BLaER1 (cell line): ENCODE data around the gene MTMR10.
A peak's percentile ranks its signal among the peaks of the same experiment; 100 is the strongest.

Experiments
- H3K27ac ChIP-seq: shearing (Covaris generic); formaldehyde crosslinking; 2 replicates; pipeline ENCODE4 v1.8.1; 2022
- H3K27me3 ChIP-seq: shearing (Covaris generic); formaldehyde crosslinking; 2 replicates; pipeline ENCODE4 v1.8.1; 2022
- H3K36me3 ChIP-seq: shearing (Covaris generic); formaldehyde crosslinking; 2 replicates; pipeline ENCODE4 v1.8.1; 2022
- H3K4me1 ChIP-seq: shearing (Covaris generic); formaldehyde crosslinking; 2 replicates; pipeline ENCODE4 v1.8.1; 2022
- H3K4me2 ChIP-seq: shearing (Covaris generic); formaldehyde crosslinking; 2 replicates; pipeline ENCODE4 v1.8.1; 2022
- H3K4me3 ChIP-seq: shearing (Covaris generic); formaldehyde crosslinking; 2 replicates; pipeline ENCODE4 v1.8.1; 2022
- H3K9ac ChIP-seq: shearing (Covaris generic); formaldehyde crosslinking; 2 replicates; pipeline ENCODE4 v1.8.1; 2022
- H3K9me3 ChIP-seq: shearing (Covaris generic); formaldehyde crosslinking; 2 replicates; pipeline ENCODE4 v1.8.1; 2022
- H4K20me1 ChIP-seq: shearing (Covaris generic); formaldehyde crosslinking; 2 replicates; pipeline ENCODE4 v1.8.1; 2022
- Cebpa-rat ChIP-seq: shearing (Covaris generic); IDR thresholded peaks from 2 replicates; pipeline ENCODE4 v1.8.1; 2022

The MTMR10 gene

DNA sequence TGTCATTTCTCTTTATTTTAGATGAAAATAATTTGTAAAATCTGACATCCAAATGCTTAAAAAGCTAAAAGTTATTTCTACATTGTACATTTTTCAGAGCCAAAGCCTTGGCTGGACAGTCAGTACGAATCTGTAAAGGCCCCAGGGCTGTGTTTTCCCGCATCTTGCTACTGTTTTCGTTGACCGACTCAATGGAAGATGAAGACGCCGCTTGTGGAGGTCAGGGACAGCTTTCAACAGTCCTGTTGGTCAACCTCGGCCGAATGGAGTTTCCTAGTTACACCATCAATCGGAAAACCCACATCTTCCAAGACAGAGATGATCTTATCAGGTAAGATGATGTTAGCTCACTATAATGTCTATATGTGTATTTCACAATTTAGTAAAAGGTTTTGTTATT, 77.7 kb downstream of the MTMR10 start:
- H3K36me3 ChIP-seq: peaks cover 78% of the 10 kb centered on the region
- H3K4me3 ChIP-seq: no peak overlapping the region
- no peak overlapping the region for H3K27ac ChIP-seq
- no peak overlapping the region for H3K4me2 ChIP-seq
- H3K27me3 ChIP-seq: no peaks in the 10 kb centered on the region
- no peak overlapping the region for H3K9ac ChIP-seq
- H3K4me1 ChIP-seq: no peaks in the 10 kb centered on the region
- no peaks in the 10 kb centered on the region for H4K20me1 ChIP-seq
- H3K9me3 ChIP-seq: no peaks in the 10 kb centered on the region
- TF ChIP-seq Cebpa-rat: no peak

GRCh38 chr15:30906366-30906765, 85.1 kb downstream of the MTMR10 start:
- H3K36me3 ChIP-seq: peaks cover 21% of the 10 kb centered on the region
- H3K27ac ChIP-seq: no peak overlapping the region
- H3K9ac ChIP-seq: no peak overlapping the region
- H3K27me3 ChIP-seq: no peaks in the 10 kb centered on the region
- no peak for TF ChIP-seq Cebpa-rat
- H3K4me2 ChIP-seq: peak overlapping the region; percentile 32
- H3K4me3 ChIP-seq: no peak overlapping the region
- no peaks in the 10 kb centered on the region for H3K9me3 ChIP-seq
- H4K20me1 ChIP-seq: no peaks in the 10 kb centered on the region
- peaks cover 38% of the 10 kb centered on the region for H3K4me1 ChIP-seq

GRCh38 chr15:30905821-30906220, 85.6 kb downstream of the MTMR10 start:
- H3K27me3 ChIP-seq: no peaks in the 10 kb centered on the region
- H4K20me1 ChIP-seq: no peaks in the 10 kb centered on the region

DNA sequence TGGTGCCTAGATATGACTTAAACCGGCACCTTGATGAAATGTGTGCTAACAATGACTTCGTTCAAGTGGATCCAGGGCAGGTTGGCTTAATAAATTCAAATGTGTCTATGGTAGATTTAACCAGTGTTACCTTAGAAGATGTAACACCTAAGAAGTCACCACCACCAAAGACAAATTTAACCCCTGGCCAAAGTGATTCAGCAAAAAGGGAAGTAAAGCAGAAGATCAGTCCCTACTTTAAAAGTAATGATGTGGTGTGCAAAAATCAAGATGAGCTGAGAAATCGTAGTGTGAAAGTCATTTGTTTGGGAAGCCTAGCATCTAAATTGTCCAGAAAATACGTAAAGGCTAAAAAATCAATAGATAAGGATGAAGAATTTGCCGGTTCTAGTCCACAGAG, 86.6 kb downstream of the MTMR10 start:
- H3K4me3 ChIP-seq: peak overlapping the region; percentile 74; the same call in 1 of the 2 replicates
- H3K4me1 ChIP-seq: peaks cover 38% of the 10 kb centered on the region
- H3K9ac ChIP-seq: no peak overlapping the region
- H3K36me3 ChIP-seq: peaks cover 18% of the 10 kb centered on the region
- no peaks in the 10 kb centered on the region for H3K9me3 ChIP-seq
- H3K4me2 ChIP-seq: peak overlapping the region; percentile 89
- TF ChIP-seq Cebpa-rat: no peak
- no peak overlapping the region for H3K27ac ChIP-seq
- H3K27me3 ChIP-seq: no peaks in the 10 kb centered on the region
- H4K20me1 ChIP-seq: no peaks in the 10 kb centered on the region

More at GRCh38 chr15:30905821-30906220, 85.6 kb downstream of the MTMR10 start:
- Histone ChIP-seq H3K9ac (no peak overlapping the region), H3K27ac (no peak overlapping the region), H3K4me3 (no peak overlapping the region), H3K4me1 (peaks cover 38% of the 10 kb centered on the region), H3K4me2 (peak overlapping the region; percentile 32), H3K36me3 (peaks cover 21% of the 10 kb centered on the region), H3K9me3 (no peaks in the 10 kb centered on the region)
- no peak for TF ChIP-seq Cebpa-rat

DNA sequence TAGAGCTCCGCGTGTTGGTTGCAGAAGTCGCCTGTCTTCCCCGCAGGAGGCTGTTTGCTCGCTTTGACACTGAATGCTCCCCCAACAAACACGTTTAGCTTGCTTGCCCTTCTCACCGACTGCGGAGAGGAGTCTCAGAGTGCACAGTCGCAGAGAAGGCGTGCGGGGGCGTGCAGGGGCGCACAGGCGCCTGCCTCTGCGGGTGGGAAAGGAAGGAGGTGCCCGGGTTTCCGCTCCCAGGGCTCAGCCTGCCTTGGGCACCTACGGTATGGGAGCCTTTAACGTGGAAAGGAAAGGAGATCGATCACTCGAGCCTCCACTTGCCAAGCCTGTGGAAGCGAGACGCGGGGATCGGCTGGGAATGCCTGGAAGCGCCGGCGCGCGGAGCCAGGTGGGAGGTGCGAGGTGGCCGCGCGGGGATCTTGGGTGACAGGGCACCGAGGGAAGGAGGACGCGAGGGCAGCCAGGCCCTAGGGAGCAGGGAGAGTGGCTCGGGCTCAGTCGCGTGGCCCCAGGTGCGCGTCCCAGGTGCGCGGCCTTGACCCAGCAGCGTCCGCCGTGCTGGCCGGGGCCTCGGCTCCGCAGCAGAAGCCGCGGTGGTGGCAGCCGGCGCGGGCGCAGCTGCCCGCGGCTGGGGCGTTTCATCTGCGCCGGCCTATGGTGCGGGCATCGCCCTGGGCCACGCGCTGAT, 87.8 kb downstream of the MTMR10 start, which contains the start of gene FAN1:
TSS of gene FAN1 (plus strand) at position 419 of the 691 bp plus-strand sequence. CDS start 749 bp downstream, outside the sequence.
- peaks cover 38% of the 10 kb centered on the region for H3K4me1 ChIP-seq
- TF ChIP-seq Cebpa-rat: no peak
- H3K27ac ChIP-seq: peak within 1 kb of the TSS; percentile 75
- H3K4me3 ChIP-seq: peak within 1 kb of the TSS; percentile 74
- no peaks in the 10 kb centered on the region for H3K27me3 ChIP-seq
- H4K20me1 ChIP-seq: no peaks in the 10 kb centered on the region
- H3K9ac ChIP-seq: peak within 1 kb of the TSS; percentile 76
- peak within 1 kb of the TSS; percentile 89 for H3K4me2 ChIP-seq
- H3K36me3 ChIP-seq: peaks cover 6% of the 10 kb centered on the region
- no peaks in the 10 kb centered on the region for H3K9me3 ChIP-seq

DNA sequence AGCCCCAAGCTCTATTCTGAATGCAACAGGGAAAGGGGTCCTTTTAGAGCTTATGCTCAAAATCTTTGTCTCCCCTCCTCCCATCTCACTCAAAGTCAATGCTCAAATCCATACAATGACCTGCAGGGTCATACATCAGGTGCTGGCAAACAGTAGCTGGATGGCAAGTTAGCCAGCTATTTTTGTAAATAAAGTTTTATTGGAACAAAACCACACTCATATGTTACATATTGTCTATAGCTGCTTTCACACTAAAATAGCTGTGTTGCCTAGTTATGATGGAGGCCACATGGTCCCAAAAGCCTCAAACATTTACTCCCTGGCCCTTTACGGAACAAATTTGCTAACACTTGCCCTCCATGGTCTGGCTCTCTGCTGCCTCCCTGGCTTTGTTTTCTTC, 89.5 kb downstream of the MTMR10 start:
- H3K4me1 ChIP-seq: peaks cover 38% of the 10 kb centered on the region
- TF ChIP-seq Cebpa-rat: no peak
- H3K27me3 ChIP-seq: no peaks in the 10 kb centered on the region
- H3K4me2 ChIP-seq: no peak overlapping the region
- no peaks in the 10 kb centered on the region for H4K20me1 ChIP-seq
- no peak overlapping the region for H3K9ac ChIP-seq
- no peaks in the 10 kb centered on the region for H3K9me3 ChIP-seq
- no peak overlapping the region for H3K27ac ChIP-seq
- no peaks in the 10 kb centered on the region for H3K36me3 ChIP-seq
- H3K4me3 ChIP-seq: no peak overlapping the region

GRCh38 chr15:30896211-30896606, 95.2 kb downstream of the MTMR10 start:
- Histone ChIP-seq H3K4me2 (no peak overlapping the region), H3K4me1 (peaks cover 6% of the 10 kb centered on the region; the same call in 1 of the 2 replicates), H3K9ac (no peak overlapping the region), H4K20me1 (no peaks in the 10 kb centered on the region), H3K36me3 (no peaks in the 10 kb centered on the region), H3K4me3 (no peak overlapping the region), H3K9me3 (no peaks in the 10 kb centered on the region), H3K27me3 (no peaks in the 10 kb centered on the region), H3K27ac (no peak overlapping the region)
- TF ChIP-seq Cebpa-rat: no peak

DNA sequence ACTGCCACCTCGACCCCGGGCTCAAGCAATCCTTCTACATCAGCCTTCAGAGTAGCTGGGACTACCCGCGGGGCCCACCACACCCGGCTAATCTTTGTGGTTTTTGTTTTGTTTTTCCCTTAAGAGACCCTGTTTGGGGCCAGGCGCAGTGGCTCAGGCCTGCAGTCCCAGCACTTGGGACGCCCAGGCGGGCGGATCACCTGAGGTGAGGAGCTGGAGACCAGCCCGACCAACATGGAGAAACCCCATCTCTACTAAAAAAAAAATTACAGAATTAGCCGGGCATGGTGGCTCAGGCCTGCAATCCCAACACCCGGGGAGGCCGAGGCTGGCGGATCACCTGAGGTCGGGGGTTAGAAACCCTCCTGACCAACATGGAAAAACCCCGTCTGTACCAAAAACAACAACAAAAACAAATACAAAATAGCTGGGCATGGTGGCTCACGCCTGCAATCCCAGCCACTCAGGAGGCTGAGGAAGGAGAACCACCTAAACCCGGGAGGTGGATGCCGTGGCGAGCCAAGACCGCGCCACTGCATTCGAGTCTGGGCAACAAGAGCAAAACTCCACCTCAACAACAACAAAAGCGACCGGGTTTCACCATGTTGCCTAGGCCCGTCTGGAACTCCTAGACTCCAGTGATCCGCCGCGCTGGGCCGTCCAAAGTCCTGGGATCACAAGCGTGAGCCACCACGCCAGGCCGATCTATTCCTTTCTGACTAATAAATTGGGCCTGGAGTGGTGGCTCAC, 95.8 kb downstream of the MTMR10 start:
- Histone ChIP-seq H3K9me3 (no peaks in the 10 kb centered on the region), H3K4me2 (no peak overlapping the region), H3K27ac (no peak overlapping the region), H3K4me1 (peaks cover 6% of the 10 kb centered on the region; the same call in 1 of the 2 replicates), H3K9ac (no peak overlapping the region), H3K36me3 (no peaks in the 10 kb centered on the region), H4K20me1 (no peaks in the 10 kb centered on the region), H3K4me3 (no peak overlapping the region), H3K27me3 (no peaks in the 10 kb centered on the region)
- no peak for TF ChIP-seq Cebpa-rat

DNA sequence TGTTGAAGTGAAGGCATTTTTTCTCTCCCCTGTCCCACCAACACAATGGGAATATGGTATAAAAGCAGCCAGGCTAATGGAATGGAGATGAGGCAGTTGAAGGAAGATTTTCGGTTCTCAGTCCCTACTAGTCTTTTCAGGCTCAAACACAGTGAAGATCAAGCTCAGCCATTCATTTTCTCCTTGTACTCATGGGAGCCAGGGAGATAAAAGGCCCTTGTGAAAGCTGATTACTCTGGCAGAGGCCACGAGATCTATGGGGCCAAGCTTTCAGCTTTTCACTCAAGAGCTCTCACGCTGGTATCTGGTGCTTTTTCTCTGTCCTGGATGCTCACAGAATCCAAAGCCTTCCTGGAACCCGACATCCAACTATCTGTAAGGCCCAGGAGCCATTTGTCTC, 102.2 kb downstream of the MTMR10 start:
- Histone ChIP-seq H3K9me3 (no peaks in the 10 kb centered on the region), H3K27me3 (no peaks in the 10 kb centered on the region), H3K4me2 (no peak overlapping the region), H4K20me1 (no peaks in the 10 kb centered on the region), H3K9ac (no peak overlapping the region), H3K4me1 (no peaks in the 10 kb centered on the region), H3K4me3 (no peak overlapping the region), H3K27ac (no peak overlapping the region), H3K36me3 (no peaks in the 10 kb centered on the region)
- no peak for TF ChIP-seq Cebpa-rat
